ENCODE data around the gene ZBTB17. TPM values are rescaled to one million over a fixed set of nuclear protein-coding genes. Genes with fewer than 3 reads are reported as not detected.

The ZBTB17 gene
- total and polyA plus RNA-seq, 2 of the 4 experiments (the other 2 are of a cell fraction) = 26.3 to 58.2 TPM

DNA sequence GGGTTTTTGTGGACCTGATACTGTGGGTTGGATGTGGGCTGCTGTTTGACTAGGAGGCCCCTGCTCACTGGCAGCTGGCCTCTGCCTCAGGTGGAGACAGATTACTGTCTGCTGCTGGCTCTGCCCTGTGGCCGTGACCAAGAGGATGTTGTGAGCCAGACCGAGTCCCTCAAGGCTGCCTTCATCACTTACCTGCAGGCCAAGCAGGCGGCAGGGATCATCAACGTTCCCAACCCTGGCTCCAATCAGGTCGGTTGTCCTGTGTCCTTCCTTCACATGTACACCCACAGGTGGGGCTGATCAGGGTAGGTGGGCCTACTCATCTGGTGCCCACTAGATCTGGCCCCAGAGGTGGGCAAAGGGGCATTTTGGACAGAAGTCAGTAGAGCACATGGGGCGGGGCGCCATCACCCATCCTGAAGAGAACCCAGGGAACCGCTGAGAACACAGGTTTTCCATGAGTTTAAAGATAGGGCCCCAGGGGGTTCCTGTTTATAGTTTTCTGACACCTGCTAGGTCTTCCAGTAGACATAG is 37.2 kb downstream of the ZBTB17 start:
- Histone ChIP-seq H2BK120ac (ENCODE audit: low read depth, low read length) (peak overlapping the region; percentile 60), H2AFZ (replicated peaks; ENCODE audit: low read length, poor library complexity) (no peak overlapping the region), H2BK20ac (ENCODE audit: low read depth, low read length) (no peak overlapping the region), H4K20me1 (ENCODE audit: insufficient read depth, low read length) (peaks cover 3% of the 10 kb centered on the region; the same call in 1 of the 2 replicates), H2AK9ac (replicated peaks; ENCODE audit: low read depth, low read length, poor library complexity) (no peak overlapping the region), H3K9me3 (ENCODE audit: control insufficient read depth, insufficient read depth, low read length) (no peaks in the 10 kb centered on the region), H3K36me3 (ENCODE audit: control insufficient read depth, insufficient read depth, low read length) (peaks cover 73% of the 10 kb centered on the region), H2AK5ac (ENCODE audit: low read depth, low read length) (peak overlapping the region; percentile 85), H3K4me2 (ENCODE audit: low read depth, low read length) (no peak overlapping the region), H4K5ac (ENCODE audit: low read depth, low read length) (no peak overlapping the region), H3K4me3 (ENCODE audit: insufficient read depth, low read depth, low read length) (no peak overlapping the region), H3K14ac (replicated peaks; ENCODE audit: low read depth, low read length) (0 out of 2 replicates have a peak overlapping the region, but pooled peaks have one; percentile 61), H2BK5ac (ENCODE audit: low read depth, low read length, poor library complexity, severe bottlenecking) (no peak overlapping the region), H3K56ac (ENCODE audit: extremely low read depth, insufficient read depth, low read length) (no peak overlapping the region), H4K91ac (ENCODE audit: insufficient read depth, low read depth, low read length) (peak overlapping the region; percentile 76), H3K18ac (ENCODE audit: low read depth, low read length) (no peak overlapping the region), H4K8ac (ENCODE audit: low read depth in 2 of 2, low read length in 2 of 2) (peak overlapping the region; percentile 1 to 51; a peak in 2 of 4 replicates), H3K23ac (ENCODE audit: low read depth, low read length) (peak overlapping the region; percentile 51; the same call in 1 of the 2 replicates), H3K9me1 (ENCODE audit: insufficient read depth, low read length) (peaks cover 25% of the 10 kb centered on the region), H3K27me3 (ENCODE audit: control insufficient read depth, insufficient read depth, low read length) (no peaks in the 10 kb centered on the region), H3K4me1 (ENCODE audit: control insufficient read depth, insufficient read depth, low read length) (peaks cover 14% of the 10 kb centered on the region), H3K79me1 (ENCODE audit: low read depth in 1 of 2, low read length in 2 of 2) (peaks cover 11 to 77% of the 10 kb centered on the region in 2 experiments; a peak in 3 of 4 replicates), H3K9ac (ENCODE audit: low read depth, low read length) (no peak overlapping the region), H3K27ac (ENCODE audit: insufficient read depth, low read length) (no peak overlapping the region), H3K4ac (ENCODE audit: low read depth, low read length) (peak overlapping the region; percentile 90), H2BK15ac (ENCODE audit: low read depth, low read length) (no peak overlapping the region)
- TF ChIP-seq CEBPB (IDR thresholded peaks at IDR 0.05; ENCODE audit: low read depth, low read length) (no peak), RCOR1 (IDR thresholded peaks at IDR 0.05; ENCODE audit: insufficient replicate concordance, low read length) (no peak), BHLHE40 (IDR thresholded peaks at IDR 0.05; ENCODE audit: low read depth, low read length) (no peak), MAZ (IDR thresholded peaks at IDR 0.05; ENCODE audit: borderline replicate concordance, low read depth, low read length) (no peak), SMC3 (IDR thresholded peaks at IDR 0.05; ENCODE audit: low read depth, low read length) (no peak), CHD1 (IDR thresholded peaks at IDR 0.05; ENCODE audit: low read depth, low read length) (no peak), NFE2L2 (IDR thresholded peaks at IDR 0.05; ENCODE audit: low read depth, low read length) (no peak), RFX5 (IDR thresholded peaks at IDR 0.05; ENCODE audit: low read depth, low read length) (no peak), FOS (IDR thresholded peaks at IDR 0.05; ENCODE audit: low read depth, low read length) (no peak), RAD21 (IDR thresholded peaks at IDR 0.05; ENCODE audit: low read length) (no peak), MXI1 (IDR thresholded peaks at IDR 0.05; ENCODE audit: borderline replicate concordance, low read depth, low read length) (no peak), MAFK (IDR thresholded peaks at IDR 0.05; ENCODE audit: low read depth, low read length) (no peak), POLR2A (IDR thresholded peaks at IDR 0.05; ENCODE audit: low read depth, low read length) (no peak)
- TF ChIP-seq, protein P1, sequence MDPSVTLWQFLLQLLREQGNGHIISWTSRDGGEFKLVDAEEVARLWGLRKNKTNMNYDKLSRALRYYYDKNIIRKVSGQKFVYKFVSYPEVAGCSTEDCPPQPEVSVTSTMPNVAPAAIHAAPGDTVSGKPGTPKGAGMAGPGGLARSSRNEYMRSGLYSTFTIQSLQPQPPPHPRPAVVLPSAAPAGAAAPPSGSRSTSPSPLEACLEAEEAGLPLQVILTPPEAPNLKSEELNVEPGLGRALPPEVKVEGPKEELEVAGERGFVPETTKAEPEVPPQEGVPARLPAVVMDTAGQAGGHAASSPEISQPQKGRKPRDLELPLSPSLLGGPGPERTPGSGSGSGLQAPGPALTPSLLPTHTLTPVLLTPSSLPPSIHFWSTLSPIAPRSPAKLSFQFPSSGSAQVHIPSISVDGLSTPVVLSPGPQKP (IDR thresholded peaks at IDR 0.05; ENCODE audit: borderline replicate concordance, low read depth, low read length) = no peak
- TF ChIP-seq, protein P2, sequence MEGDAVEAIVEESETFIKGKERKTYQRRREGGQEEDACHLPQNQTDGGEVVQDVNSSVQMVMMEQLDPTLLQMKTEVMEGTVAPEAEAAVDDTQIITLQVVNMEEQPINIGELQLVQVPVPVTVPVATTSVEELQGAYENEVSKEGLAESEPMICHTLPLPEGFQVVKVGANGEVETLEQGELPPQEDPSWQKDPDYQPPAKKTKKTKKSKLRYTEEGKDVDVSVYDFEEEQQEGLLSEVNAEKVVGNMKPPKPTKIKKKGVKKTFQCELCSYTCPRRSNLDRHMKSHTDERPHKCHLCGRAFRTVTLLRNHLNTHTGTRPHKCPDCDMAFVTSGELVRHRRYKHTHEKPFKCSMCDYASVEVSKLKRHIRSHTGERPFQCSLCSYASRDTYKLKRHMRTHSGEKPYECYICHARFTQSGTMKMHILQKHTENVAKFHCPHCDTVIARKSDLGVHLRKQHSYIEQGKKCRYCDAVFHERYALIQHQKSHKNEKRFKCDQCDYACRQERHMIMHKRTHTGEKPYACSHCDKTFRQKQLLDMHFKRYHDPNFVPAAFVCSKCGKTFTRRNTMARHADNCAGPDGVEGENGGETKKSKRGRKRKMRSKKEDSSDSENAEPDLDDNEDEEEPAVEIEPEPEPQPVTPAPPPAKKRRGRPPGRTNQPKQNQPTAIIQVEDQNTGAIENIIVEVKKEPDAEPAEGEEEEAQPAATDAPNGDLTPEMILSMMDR (conservative IDR thresholded peaks at IDR 0.05; ENCODE audit: low read depth, low read length) = no peak
- TF ChIP-seq, protein P3, sequence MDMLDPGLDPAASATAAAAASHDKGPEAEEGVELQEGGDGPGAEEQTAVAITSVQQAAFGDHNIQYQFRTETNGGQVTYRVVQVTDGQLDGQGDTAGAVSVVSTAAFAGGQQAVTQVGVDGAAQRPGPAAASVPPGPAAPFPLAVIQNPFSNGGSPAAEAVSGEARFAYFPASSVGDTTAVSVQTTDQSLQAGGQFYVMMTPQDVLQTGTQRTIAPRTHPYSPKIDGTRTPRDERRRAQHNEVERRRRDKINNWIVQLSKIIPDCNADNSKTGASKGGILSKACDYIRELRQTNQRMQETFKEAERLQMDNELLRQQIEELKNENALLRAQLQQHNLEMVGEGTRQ (IDR thresholded peaks at IDR 0.05; ENCODE audit: low read depth, low read length) = no peak
- ATAC-seq (ENCODE audit: low read depth) = no peak
- POLR2A ChIA-PET (ENCODE audit: unreplicated experiment) = no interaction called here
- DNase-seq = no peak
- WGBS, 2 experiments (ENCODE audit: extremely low coverage in 2 of 2, insufficient read length in 1 of 2) = 95% methylated on average over 6 of the region's 8 CpGs; no CpG with 5 or more reads in 1 of the 2 experiments
- dilution Hi-C loops (cut with HindIII; ENCODE audit: low sequenced_read_pairs, unreplicated experiment) (no loop called here), intact Hi-C loops (cut with micrococcal nuclease) (loop anchor here (1.0 kb wide), 1 partner anchor 56 kb away; no protein-coding TSS in a partner anchor), in situ Hi-C loops (cut with MboI; ENCODE audit: low sequenced_read_pairs) (loop anchor here (10.0 kb wide), 1 partner anchor 56 kb away; no protein-coding TSS in a partner anchor)
- CTCF ChIA-PET = no interaction called here
- no TSS peak for BruUV-seq (replicated peaks)
